Ishikawa (cell line): ENCODE measurements around the gene ASTN1.

Experiments
- CREB1 ChIP-seq: IDR thresholded peaks from 2 replicates; pipeline ENCODE4 v1.6.1; 2012; ENCODE audit warnings: low read depth
- EGR1 ChIP-seq: IDR thresholded peaks from 2 replicates; pipeline ENCODE4 v1.6.1; 2012
- EP300 ChIP-seq: IDR thresholded peaks from 2 replicates; pipeline ENCODE4 v1.6.1; 2012; ENCODE audit warnings: borderline replicate concordance
- FOXM1 ChIP-seq: IDR thresholded peaks from 2 replicates; pipeline ENCODE4 v1.6.1; 2012; ENCODE audit warnings: low read depth, borderline replicate concordance
- RAD21 ChIP-seq: IDR thresholded peaks from 2 replicates; pipeline ENCODE4 v1.6.1; 2012; ENCODE audit warnings: low read depth
- TAF1 ChIP-seq: IDR thresholded peaks from 2 replicates; pipeline ENCODE4 v1.6.1; 2012; ENCODE audit warnings: low read depth, mild to moderate bottlenecking
- TCF12 ChIP-seq: IDR thresholded peaks from 2 replicates; pipeline ENCODE4 v1.6.1; 2012; ENCODE audit warnings: low read depth
- TEAD4 ChIP-seq: IDR thresholded peaks from 2 replicates; pipeline ENCODE4 v1.6.1; 2012
- YY1 ChIP-seq: IDR thresholded peaks from 2 replicates; pipeline ENCODE4 v1.6.1; 2012; ENCODE audit warnings: low read depth
- ZBTB7A ChIP-seq: IDR thresholded peaks from 2 replicates; pipeline ENCODE4 v1.6.1; 2012; ENCODE audit warnings: low read depth
- TF ChIP-seq, protein P1 (sequence below): IDR thresholded peaks from 2 replicates; pipeline ENCODE4 v1.6.1; 2012; ENCODE audit warnings: low read depth, mild to moderate bottlenecking
- TF ChIP-seq, protein P2 (sequence below): IDR thresholded peaks from 2 replicates; pipeline ENCODE4 v1.6.1; 2012

- TF ChIP-seq, protein P1, sequence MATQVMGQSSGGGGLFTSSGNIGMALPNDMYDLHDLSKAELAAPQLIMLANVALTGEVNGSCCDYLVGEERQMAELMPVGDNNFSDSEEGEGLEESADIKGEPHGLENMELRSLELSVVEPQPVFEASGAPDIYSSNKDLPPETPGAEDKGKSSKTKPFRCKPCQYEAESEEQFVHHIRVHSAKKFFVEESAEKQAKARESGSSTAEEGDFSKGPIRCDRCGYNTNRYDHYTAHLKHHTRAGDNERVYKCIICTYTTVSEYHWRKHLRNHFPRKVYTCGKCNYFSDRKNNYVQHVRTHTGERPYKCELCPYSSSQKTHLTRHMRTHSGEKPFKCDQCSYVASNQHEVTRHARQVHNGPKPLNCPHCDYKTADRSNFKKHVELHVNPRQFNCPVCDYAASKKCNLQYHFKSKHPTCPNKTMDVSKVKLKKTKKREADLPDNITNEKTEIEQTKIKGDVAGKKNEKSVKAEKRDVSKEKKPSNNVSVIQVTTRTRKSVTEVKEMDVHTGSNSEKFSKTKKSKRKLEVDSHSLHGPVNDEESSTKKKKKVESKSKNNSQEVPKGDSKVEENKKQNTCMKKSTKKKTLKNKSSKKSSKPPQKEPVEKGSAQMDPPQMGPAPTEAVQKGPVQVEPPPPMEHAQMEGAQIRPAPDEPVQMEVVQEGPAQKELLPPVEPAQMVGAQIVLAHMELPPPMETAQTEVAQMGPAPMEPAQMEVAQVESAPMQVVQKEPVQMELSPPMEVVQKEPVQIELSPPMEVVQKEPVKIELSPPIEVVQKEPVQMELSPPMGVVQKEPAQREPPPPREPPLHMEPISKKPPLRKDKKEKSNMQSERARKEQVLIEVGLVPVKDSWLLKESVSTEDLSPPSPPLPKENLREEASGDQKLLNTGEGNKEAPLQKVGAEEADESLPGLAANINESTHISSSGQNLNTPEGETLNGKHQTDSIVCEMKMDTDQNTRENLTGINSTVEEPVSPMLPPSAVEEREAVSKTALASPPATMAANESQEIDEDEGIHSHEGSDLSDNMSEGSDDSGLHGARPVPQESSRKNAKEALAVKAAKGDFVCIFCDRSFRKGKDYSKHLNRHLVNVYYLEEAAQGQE = no peak
- TF ChIP-seq, protein P2, sequence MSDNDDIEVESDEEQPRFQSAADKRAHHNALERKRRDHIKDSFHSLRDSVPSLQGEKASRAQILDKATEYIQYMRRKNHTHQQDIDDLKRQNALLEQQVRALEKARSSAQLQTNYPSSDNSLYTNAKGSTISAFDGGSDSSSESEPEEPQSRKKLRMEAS = no peak
- TF ChIP-seq YY1 = no peak
- no peak for TF ChIP-seq RAD21
- no peak for TF ChIP-seq EGR1
- TF ChIP-seq TCF12 = no peak
- no peak for TF ChIP-seq EP300
- no peak for TF ChIP-seq FOXM1
- no peak for TF ChIP-seq CREB1
- no peak for TF ChIP-seq ZBTB7A
- no peak for TF ChIP-seq TAF1
- no peak for TF ChIP-seq TEAD4
These were observed 142.8 kb downstream of the ASTN1 start for GRCh38 chr1:177021687-177022086.
